Measurements from ENCODE around the gene COX11. TPM values are rescaled to one million over a fixed set of nuclear protein-coding genes. Genes with fewer than 3 reads are reported as not detected.

The COX11 gene
- total RNA-seq, 2 experiments from 2014 or later = 75.6 to 78.6 TPM

DNA sequence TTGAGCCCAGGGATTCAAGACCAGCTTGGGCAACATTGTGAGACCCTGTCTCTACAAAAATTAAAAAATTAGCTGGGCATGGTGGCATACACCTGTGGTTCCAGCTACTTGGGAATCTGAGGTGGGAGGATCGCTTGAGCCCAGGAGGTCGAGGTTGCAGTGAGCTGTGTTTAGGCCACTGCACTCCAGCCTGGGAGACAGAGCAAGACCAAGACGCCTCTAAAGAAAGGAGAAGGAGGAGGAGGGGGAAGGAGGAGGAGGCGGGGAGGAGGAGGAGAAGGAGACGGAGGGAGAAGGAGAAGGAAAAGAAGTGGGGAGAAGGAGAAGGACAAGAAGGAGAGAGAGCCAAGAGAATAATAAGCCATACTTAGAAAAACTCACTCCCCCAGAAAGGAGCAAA, 36.0 kb upstream of the COX11 start:
- Histone ChIP-seq H3K4me2 (ENCODE audit: low read length) (no peak overlapping the region), H3K79me2 (ENCODE audit: insufficient read depth, low read depth, low read length) (no peaks in the 10 kb centered on the region), H4K20me1 (ENCODE audit: insufficient read depth, low read length) (no peaks in the 10 kb centered on the region), H3K9me3 (ENCODE audit: low read length) (no peaks in the 10 kb centered on the region), H3K4me1 (ENCODE audit: insufficient read depth, low read length, poor library complexity, severe bottlenecking) (no peaks in the 10 kb centered on the region), H3K27ac (ENCODE audit: low read depth, low read length, poor library complexity, severe bottlenecking) (no peak overlapping the region), H3K9me2 (ENCODE audit: insufficient read depth, low read length) (no peaks in the 10 kb centered on the region), H2AFZ (ENCODE audit: low read length) (no peak overlapping the region), H3K36me3 (ENCODE audit: insufficient read depth, low read length) (peaks cover 13% of the 10 kb centered on the region), H3K4me3 (ENCODE audit: low read depth, low read length, poor library complexity, severe bottlenecking) (no peak overlapping the region)
- ChIA-PET CTCF (ENCODE audit: unreplicated experiment) (no interaction called here), POLR2A (no interaction called here)
- no TSS peak for BruUV-seq (replicated peaks)
- TF ChIP-seq, protein P1, sequence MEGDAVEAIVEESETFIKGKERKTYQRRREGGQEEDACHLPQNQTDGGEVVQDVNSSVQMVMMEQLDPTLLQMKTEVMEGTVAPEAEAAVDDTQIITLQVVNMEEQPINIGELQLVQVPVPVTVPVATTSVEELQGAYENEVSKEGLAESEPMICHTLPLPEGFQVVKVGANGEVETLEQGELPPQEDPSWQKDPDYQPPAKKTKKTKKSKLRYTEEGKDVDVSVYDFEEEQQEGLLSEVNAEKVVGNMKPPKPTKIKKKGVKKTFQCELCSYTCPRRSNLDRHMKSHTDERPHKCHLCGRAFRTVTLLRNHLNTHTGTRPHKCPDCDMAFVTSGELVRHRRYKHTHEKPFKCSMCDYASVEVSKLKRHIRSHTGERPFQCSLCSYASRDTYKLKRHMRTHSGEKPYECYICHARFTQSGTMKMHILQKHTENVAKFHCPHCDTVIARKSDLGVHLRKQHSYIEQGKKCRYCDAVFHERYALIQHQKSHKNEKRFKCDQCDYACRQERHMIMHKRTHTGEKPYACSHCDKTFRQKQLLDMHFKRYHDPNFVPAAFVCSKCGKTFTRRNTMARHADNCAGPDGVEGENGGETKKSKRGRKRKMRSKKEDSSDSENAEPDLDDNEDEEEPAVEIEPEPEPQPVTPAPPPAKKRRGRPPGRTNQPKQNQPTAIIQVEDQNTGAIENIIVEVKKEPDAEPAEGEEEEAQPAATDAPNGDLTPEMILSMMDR (conservative IDR thresholded peaks at IDR 0.05; ENCODE audit: low read length) = no peak
- no peak for TF ChIP-seq EZH2phosphoT487 (IDR thresholded peaks at IDR 0.05; ENCODE audit: borderline replicate concordance, low read depth, low read length)
- intact Hi-C loops (cut with micrococcal nuclease; ENCODE audit: unreplicated experiment) = no loop called here
- DNase-seq (ENCODE audit: low spot score) = no peak

DNA sequence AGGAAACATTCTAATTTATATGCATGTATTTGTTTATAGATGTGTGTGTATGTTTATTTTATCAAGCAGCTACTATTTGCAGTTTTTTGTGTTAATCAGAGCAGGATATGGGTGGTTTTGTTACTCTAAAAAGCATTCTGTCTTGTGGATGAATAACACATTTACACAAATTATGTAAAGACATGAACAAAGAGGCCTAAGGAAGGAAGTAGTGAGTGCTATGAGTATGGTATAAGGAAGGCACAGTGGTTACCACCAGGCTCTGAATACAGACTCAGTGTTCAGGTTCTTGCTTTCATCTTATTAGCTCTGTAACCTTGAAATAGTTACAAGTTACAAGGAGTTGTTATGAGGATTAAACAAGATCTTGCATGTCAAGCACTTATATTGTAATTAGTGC, 34.0 kb upstream of the COX11 start:
- peaks cover 9% of the 10 kb centered on the region for H3K36me3 ChIP-seq (ENCODE audit: insufficient read depth, low read length)
- H3K4me3 ChIP-seq (ENCODE audit: low read depth, low read length, poor library complexity, severe bottlenecking) = no peak overlapping the region
- H3K4me1 ChIP-seq (ENCODE audit: insufficient read depth, low read length, poor library complexity, severe bottlenecking) = no peaks in the 10 kb centered on the region
- no peak for DNase-seq (ENCODE audit: low spot score)
- H2AFZ ChIP-seq (ENCODE audit: low read length) = no peak overlapping the region
- H3K9me2 ChIP-seq (ENCODE audit: insufficient read depth, low read length) = no peaks in the 10 kb centered on the region
- TF ChIP-seq, protein P1 (conservative IDR thresholded peaks at IDR 0.05; ENCODE audit: low read length) = no peak
- no peak for TF ChIP-seq EZH2phosphoT487 (IDR thresholded peaks at IDR 0.05; ENCODE audit: borderline replicate concordance, low read depth, low read length)
- intact Hi-C loops (cut with micrococcal nuclease; ENCODE audit: unreplicated experiment) = no loop called here
- no peaks in the 10 kb centered on the region for H3K9me3 ChIP-seq (ENCODE audit: low read length)
- H3K79me2 ChIP-seq (ENCODE audit: insufficient read depth, low read depth, low read length) = no peaks in the 10 kb centered on the region
- CTCF ChIA-PET (ENCODE audit: unreplicated experiment) = no interaction called here
- no peaks in the 10 kb centered on the region for H4K20me1 ChIP-seq (ENCODE audit: insufficient read depth, low read length)
- BruUV-seq (replicated peaks) = no TSS peak
- no peak overlapping the region for H3K4me2 ChIP-seq (ENCODE audit: low read length)
- H3K27ac ChIP-seq (ENCODE audit: low read depth, low read length, poor library complexity, severe bottlenecking) = no peak overlapping the region
- POLR2A ChIA-PET = interaction anchor here (1.2 kb wide), 1 partner anchor 10 kb away, joined by 8 read pairs; no protein-coding TSS in a partner anchor

DNA sequence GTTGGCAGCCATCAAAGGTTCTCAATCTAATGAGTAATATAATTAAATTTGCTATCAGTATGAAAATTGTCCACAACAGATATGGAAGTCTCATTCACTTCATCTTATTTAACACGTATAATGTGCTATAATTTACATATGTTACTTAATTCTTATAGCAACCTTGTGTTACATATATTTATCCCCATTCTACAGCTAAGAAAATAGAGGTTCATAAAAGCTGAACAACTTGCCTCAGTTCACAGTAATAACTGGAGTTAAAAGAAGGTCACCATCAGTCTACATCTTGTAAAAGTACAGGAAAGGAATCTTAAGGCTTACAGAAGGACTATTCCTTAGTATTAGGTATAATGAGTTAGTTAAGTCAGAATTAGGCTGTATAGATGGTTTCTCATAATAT, 28.0 kb upstream of the COX11 start:
- peaks cover 5% of the 10 kb centered on the region for H3K36me3 ChIP-seq (ENCODE audit: insufficient read depth, low read length)
- no TSS peak for BruUV-seq (replicated peaks)
- CTCF ChIA-PET (ENCODE audit: unreplicated experiment) = no interaction called here
- H3K4me2 ChIP-seq (ENCODE audit: low read length) = no peak overlapping the region
- POLR2A ChIA-PET = no interaction called here
- no peaks in the 10 kb centered on the region for H3K79me2 ChIP-seq (ENCODE audit: insufficient read depth, low read depth, low read length)
- H3K4me1 ChIP-seq (ENCODE audit: insufficient read depth, low read length, poor library complexity, severe bottlenecking) = no peaks in the 10 kb centered on the region
- no peak overlapping the region for H3K27ac ChIP-seq (ENCODE audit: low read depth, low read length, poor library complexity, severe bottlenecking)
- no peaks in the 10 kb centered on the region for H3K9me2 ChIP-seq (ENCODE audit: insufficient read depth, low read length)
- H4K20me1 ChIP-seq (ENCODE audit: insufficient read depth, low read length) = no peaks in the 10 kb centered on the region
- DNase-seq (ENCODE audit: low spot score) = no peak
- no peak overlapping the region for H3K4me3 ChIP-seq (ENCODE audit: low read depth, low read length, poor library complexity, severe bottlenecking)
- no peaks in the 10 kb centered on the region for H3K9me3 ChIP-seq (ENCODE audit: low read length)
- no peak overlapping the region for H2AFZ ChIP-seq (ENCODE audit: low read length)
- intact Hi-C loops (cut with micrococcal nuclease; ENCODE audit: unreplicated experiment) = no loop called here
- TF ChIP-seq, protein P1 (conservative IDR thresholded peaks at IDR 0.05; ENCODE audit: low read length) = no peak
- TF ChIP-seq EZH2phosphoT487 (IDR thresholded peaks at IDR 0.05; ENCODE audit: borderline replicate concordance, low read depth, low read length) = no peak

All from OCI-LY7 (cell line).